HepG2 (cell line): ENCODE data around the gene KIF2C. TPM values are rescaled to one million over a fixed set of nuclear protein-coding genes. Genes with fewer than 3 reads are reported as not detected.

Experiments
- ATF3 ChIP-seq: sonication (generic); formaldehyde crosslinking; IDR thresholded peaks from 2 replicates; pipeline ENCODE4 v1.4.0; 2020; ENCODE audit warnings: missing genetic modification reagents
- ATF7 ChIP-seq, 2 experiments: fragments of 450-650 bp in 1 of 2; sonication (generic) in 1 of 2; formaldehyde crosslinking in 1 of 2; IDR thresholded peaks; 2 replicates each; pipeline versions ENCODE4 v1.4.0 to v1.6.1; 2016 to 2020; ENCODE audit warnings: antibody characterized with exemption in 1 of 2, mild to moderate bottlenecking in 1 of 2, missing genetic modification reagents in 1 of 2
- ETV6 ChIP-seq: sonication (generic); formaldehyde crosslinking; conservative IDR thresholded peaks from 2 replicates; pipeline ENCODE4 v1.4.0; 2020; ENCODE audit warnings: missing genetic modification reagents
- FOXO1 ChIP-seq: sonication (generic); formaldehyde crosslinking; IDR thresholded peaks from 2 replicates; pipeline ENCODE4 v1.4.0; 2020; ENCODE audit warnings: missing genetic modification reagents
- GATA4 ChIP-seq: sonication (generic); IDR thresholded peaks from 2 replicates; pipeline ENCODE4 v1.6.1; 2016; ENCODE audit warnings: antibody characterized with exemption, low read depth, borderline replicate concordance
- GRHL1 ChIP-seq: sonication (generic); formaldehyde crosslinking; conservative IDR thresholded peaks from 2 replicates; pipeline ENCODE4 v1.8.0; 2022; ENCODE audit warnings: missing genetic modification reagents
- HDAC2 ChIP-seq: sonication (generic); formaldehyde crosslinking; IDR thresholded peaks from 2 replicates; pipeline ENCODE4 v1.4.0; 2020; ENCODE audit warnings: missing genetic modification reagents
- KDM3A ChIP-seq: IDR thresholded peaks from 2 replicates; pipeline ENCODE4 v1.6.1; 2018; ENCODE audit warnings: low read depth, missing compliant biosample characterization
- MBD4 ChIP-seq: IDR thresholded peaks from 2 replicates; pipeline ENCODE4 v1.6.1; 2012; ENCODE audit warnings: low read length, inconsistent platforms, borderline replicate concordance
- MED1 ChIP-seq: sonication (generic); formaldehyde crosslinking; IDR thresholded peaks from 2 replicates; pipeline ENCODE4 v1.4.0; 2020; ENCODE audit warnings: missing genetic modification reagents
- MYNN ChIP-seq: sonication (generic); formaldehyde crosslinking; IDR thresholded peaks from 2 replicates; pipeline ENCODE4 v1.4.0; 2020; ENCODE audit warnings: mild to moderate bottlenecking, low read depth, missing genetic modification reagents
- PITX1 ChIP-seq: sonication (generic); formaldehyde crosslinking; IDR thresholded peaks from 2 replicates; pipeline ENCODE4 v1.5.1; 2020; ENCODE audit warnings: mild to moderate bottlenecking, missing genetic modification reagents
- PLRG1 ChIP-seq: fragments of 450-650 bp; conservative IDR thresholded peaks from 2 replicates; pipeline ENCODE4 v1.6.1; 2016
- PPARG ChIP-seq: conservative IDR thresholded peaks from 2 replicates; pipeline ENCODE4 v1.6.1; 2016; ENCODE audit warnings: missing biosample characterization, missing genetic modification reagents
- SP5 ChIP-seq: IDR thresholded peaks from 2 replicates; pipeline ENCODE4 v1.6.1; 2016; ENCODE audit warnings: low read depth, borderline replicate concordance
- ZNF225 ChIP-seq: sonication (generic); formaldehyde crosslinking; IDR thresholded peaks from 2 replicates; pipeline ENCODE4 v1.4.0; 2020; ENCODE audit warnings: mild to moderate bottlenecking, missing genetic modification reagents
- ZNF234 ChIP-seq: sonication (generic); formaldehyde crosslinking; conservative IDR thresholded peaks from 2 replicates; pipeline ENCODE4 v1.5.1; 2020; ENCODE audit warnings: mild to moderate bottlenecking, missing genetic modification reagents
- ZNF350 ChIP-seq: sonication (generic); formaldehyde crosslinking; IDR thresholded peaks from 2 replicates; pipeline ENCODE4 v1.4.0; 2020; ENCODE audit warnings: mild to moderate bottlenecking, low read depth, missing genetic modification reagents, borderline replicate concordance
- ZNF563 ChIP-seq: sonication (generic); formaldehyde crosslinking; IDR thresholded peaks from 2 replicates; pipeline ENCODE4 v1.8.0; 2022; ENCODE audit warnings: mild to moderate bottlenecking, moderate library complexity, missing genetic modification reagents
- ZNF629 ChIP-seq: sonication (generic); formaldehyde crosslinking; conservative IDR thresholded peaks from 2 replicates; pipeline ENCODE4 v1.5.0; 2020; ENCODE audit warnings: missing genetic modification reagents
- ZNF710 ChIP-seq: sonication (generic); formaldehyde crosslinking; IDR thresholded peaks from 2 replicates; pipeline ENCODE4 v1.5.0; 2020; ENCODE audit warnings: mild to moderate bottlenecking, missing genetic modification reagents, borderline replicate concordance
- ZNF775 ChIP-seq: sonication (generic); formaldehyde crosslinking; IDR thresholded peaks from 2 replicates; pipeline ENCODE4 v1.4.0; 2020; ENCODE audit warnings: missing genetic modification reagents, mild to moderate bottlenecking, moderate library complexity, borderline replicate concordance
- ZNF800 ChIP-seq: sonication (generic); formaldehyde crosslinking; IDR thresholded peaks from 2 replicates; pipeline ENCODE4 v1.4.0; 2020; ENCODE audit warnings: missing genetic modification reagents
- ZNF83 ChIP-seq: sonication (generic); formaldehyde crosslinking; IDR thresholded peaks from 2 replicates; pipeline ENCODE4 v1.4.0; 2020; ENCODE audit warnings: missing genetic modification reagents, mild to moderate bottlenecking, borderline replicate concordance
- polyA plus RNA-seq, 8 experiments: library from polyadenylated mRNA; depleted of rRNA in 3 of 8; stranded (reverse) in 7 of 8; unstranded in 1 of 8; fragments of >200 nt; fragmentation: Illumina TruSeq in 4 of 8; extraction: Trizol in 4 of 8; gene quantifications; 2 replicates each; pipeline versions ENCODE4 v1.2.1 to v1.2.3, GENCODE V29; 2011 to 2016; ENCODE audit warnings: low read depth in 4 of 8, missing spikeins in 1 of 8, mixed read lengths in 1 of 8; ENCODE audit not compliant: insufficient read depth in 1 of 8
- total RNA-seq, 5 experiments: library from RNA; depleted of rRNA; stranded (reverse); fragments of >200 nt; fragmentation: Illumina TruSeq; extraction: Trizol; gene quantifications; 2 replicates each; pipeline ENCODE4 v1.2.3, GENCODE V29; 2016; ENCODE audit warnings: low read depth in 1 of 5

The KIF2C gene
- total and polyA plus RNA-seq, 2 of the 13 experiments (the other 11 are each of a cell fraction or from before 2014, with no cell fraction given), result 29.7 to 53.7 TPM

GRCh38 chr1:44739307-44740178 lies at the start of gene KIF2C (continued):
- TF ChIP-seq GRHL1 (CRISPR knock-in tag), result no peak
- no peak for TF ChIP-seq FOXO1 (CRISPR knock-in tag)
- no peak for TF ChIP-seq MBD4
- no peak for TF ChIP-seq ZNF629 (CRISPR knock-in tag)
- no peak for TF ChIP-seq MYNN
- TF ChIP-seq PLRG1, result no peak
- TF ChIP-seq ZNF563 (CRISPR knock-in tag), result 0 out of 2 replicates have a peak, but pooled peaks have one; percentile 54
- TF ChIP-seq PITX1, result peak; percentile 27; the same call in 1 of the 2 replicates
- TF ChIP-seq ZNF710 (CRISPR knock-in tag), result no peak; the same call in 1 of the 2 replicates
- TF ChIP-seq ZNF775 (CRISPR knock-in tag), result no peak; the same call in 1 of the 2 replicates
- TF ChIP-seq GATA4, result peak; percentile 53; the same call in 1 of the 2 replicates
- no peak for TF ChIP-seq ATF7 (IDR thresholded peaks at IDR 0.05)
- TF ChIP-seq ATF7 (CRISPR knock-in tag; IDR thresholded peaks at IDR 0.05), result peak; percentile 68
- TF ChIP-seq ZNF225 (CRISPR knock-in tag), result no peak
- no peak for TF ChIP-seq ZNF800 (CRISPR knock-in tag)
- TF ChIP-seq ZNF234, result no peak
- 0 out of 2 replicates have a peak, but pooled peaks have one; percentile 12 for TF ChIP-seq SP5 (CRISPR knock-in tag)
- TF ChIP-seq KDM3A (CRISPR knock-in tag), result 0 out of 2 replicates have a peak, but pooled peaks have one; percentile 26
- no peak for TF ChIP-seq PPARG (CRISPR knock-in tag)
- TF ChIP-seq MED1 (CRISPR knock-in tag), result peak; percentile 56; the same call in 1 of the 2 replicates
- no peak for TF ChIP-seq ETV6 (CRISPR knock-in tag)
- peak; percentile 46; the same call in 1 of the 2 replicates for TF ChIP-seq HDAC2 (CRISPR knock-in tag)
- TF ChIP-seq ATF3 (CRISPR knock-in tag), result no peak
- TF ChIP-seq ZNF83, result no peak
- peak; percentile 84; the same call in 1 of the 2 replicates for TF ChIP-seq ZNF350
